GM20000 (cell line): ENCODE results near the gene CDCA4.

Experiments used
- DNase-seq: peaks from one replicate; pipeline ENCODE4 v3.0.0; 2012; ENCODE audit warnings: low spot score
- CTCF ChIP-seq: IDR thresholded peaks from 2 replicates; pipeline ENCODE4 v1.5.1; 2012; ENCODE audit warnings: mild to moderate bottlenecking, control low read depth; ENCODE audit errors: extremely low read depth, missing control alignments

CDCA4 gene

GRCh38 chr14:105007593-105008264, 13.2 kb downstream of the CDCA4 start:
- no peak for DNase-seq
- no peak for TF ChIP-seq CTCF

- no peak for TF ChIP-seq CTCF
- DNase-seq: no peak
Observed at GRCh38 chr14:105006831-105007592, 13.9 kb downstream of the CDCA4 start.

- DNase-seq: no peak
- TF ChIP-seq CTCF: no peak
Observed at GRCh38 chr14:105005929-105006830, 14.7 kb downstream of the CDCA4 start.

- no peak for DNase-seq
- TF ChIP-seq CTCF: no peak
Observed at GRCh38 chr14:105005329-105005928, 15.5 kb downstream of the CDCA4 start.

- no peak for DNase-seq
- no peak for TF ChIP-seq CTCF
Observed at GRCh38 chr14:104999361-104999760, 21.5 kb downstream of the CDCA4 start.

GRCh38 chr14:104998801-104999200, 22.1 kb downstream of the CDCA4 start:
- TF ChIP-seq CTCF: no peak
- no peak for DNase-seq

GRCh38 chr14:104996483-104996882, 24.4 kb downstream of the CDCA4 start:
- no peak for TF ChIP-seq CTCF
- no peak for DNase-seq
